DND-41 (cell line): ENCODE data around the gene CALML6.

Experiments
- ATAC-seq: fragments of 200-7000 bp; cut with Tn5 transposase; 3 replicates; pipeline ENCODE4 v1.9.1; 2021; ENCODE audit warnings: low read depth; ENCODE audit not compliant: insufficient read depth
- DNase-seq: peaks from one replicate; pipeline ENCODE4 v3.0.0-alpha.2; 2020
- H2AFZ ChIP-seq: 2 replicates; pipeline ENCODE4 v1.6.0; 2012; ENCODE audit warnings: low read depth, low read length
- H3K27ac ChIP-seq: 2 replicates; pipeline ENCODE4 v1.5.1; 2012; ENCODE audit warnings: low read length, inconsistent platforms
- H3K27me3 ChIP-seq: fragments of 200-600 bp; sonication (generic); 2 replicates; pipeline ENCODE4 v1.6.0; 2012; ENCODE audit warnings: low read length, mild to moderate bottlenecking, inconsistent platforms; ENCODE audit not compliant: insufficient read depth, poor library complexity
- H3K36me3 ChIP-seq: 2 replicates; pipeline ENCODE4 v1.5.1; 2012; ENCODE audit warnings: low read length, inconsistent platforms; ENCODE audit not compliant: insufficient read depth
- H3K4me1 ChIP-seq: 2 replicates; pipeline ENCODE4 v1.5.1; 2012; ENCODE audit warnings: mild to moderate bottlenecking, low read length; ENCODE audit not compliant: insufficient read depth
- H3K4me2 ChIP-seq: 2 replicates; pipeline ENCODE4 v1.6.0; 2012; ENCODE audit warnings: mild to moderate bottlenecking, moderate library complexity, low read length, inconsistent platforms; ENCODE audit not compliant: insufficient read depth
- H3K4me3 ChIP-seq, 2 experiments: fragments of 200-600 bp in 1 of 2; shearing (Covaris generic) in 1 of 2; 2 replicates each; pipeline ENCODE4 v1.5.1; 2012 to 2016; ENCODE audit warnings: inconsistent platforms in 2 of 2, low read length in 2 of 2, mild to moderate bottlenecking in 2 of 2, low read depth in 1 of 2, moderate library complexity in 1 of 2
- H3K79me2 ChIP-seq: 2 replicates; pipeline ENCODE4 v1.6.0; 2012; ENCODE audit warnings: low read length, inconsistent platforms; ENCODE audit not compliant: insufficient read depth
- H3K9ac ChIP-seq: 2 replicates; pipeline ENCODE4 v1.6.0; 2012; ENCODE audit warnings: low read depth, mild to moderate bottlenecking, inconsistent platforms, low read length, moderate library complexity
- H3K9me3 ChIP-seq: 2 replicates; pipeline ENCODE4 v1.5.1; 2012; ENCODE audit warnings: low read length, moderate library complexity, mild to moderate bottlenecking, inconsistent platforms; ENCODE audit not compliant: insufficient read depth, severe bottlenecking
- H4K20me1 ChIP-seq: 2 replicates; pipeline ENCODE4 v1.6.0; 2012; ENCODE audit warnings: low read length; ENCODE audit not compliant: insufficient read depth
- CTCF ChIP-seq: IDR thresholded peaks from 2 replicates; pipeline ENCODE4 v1.5.1; 2012; ENCODE audit warnings: borderline replicate concordance, low read length, moderate library complexity, mild to moderate bottlenecking; ENCODE audit not compliant: poor library complexity, severe bottlenecking; ENCODE audit errors: extremely low read depth
- EZH2 ChIP-seq: IDR thresholded peaks from 3 replicates; pipeline ENCODE4 v1.6.1; 2012; ENCODE audit warnings: borderline replicate concordance, low read depth, mild to moderate bottlenecking, moderate library complexity, low read length, inconsistent platforms; ENCODE audit not compliant: severe bottlenecking

Gene CALML6

DNA sequence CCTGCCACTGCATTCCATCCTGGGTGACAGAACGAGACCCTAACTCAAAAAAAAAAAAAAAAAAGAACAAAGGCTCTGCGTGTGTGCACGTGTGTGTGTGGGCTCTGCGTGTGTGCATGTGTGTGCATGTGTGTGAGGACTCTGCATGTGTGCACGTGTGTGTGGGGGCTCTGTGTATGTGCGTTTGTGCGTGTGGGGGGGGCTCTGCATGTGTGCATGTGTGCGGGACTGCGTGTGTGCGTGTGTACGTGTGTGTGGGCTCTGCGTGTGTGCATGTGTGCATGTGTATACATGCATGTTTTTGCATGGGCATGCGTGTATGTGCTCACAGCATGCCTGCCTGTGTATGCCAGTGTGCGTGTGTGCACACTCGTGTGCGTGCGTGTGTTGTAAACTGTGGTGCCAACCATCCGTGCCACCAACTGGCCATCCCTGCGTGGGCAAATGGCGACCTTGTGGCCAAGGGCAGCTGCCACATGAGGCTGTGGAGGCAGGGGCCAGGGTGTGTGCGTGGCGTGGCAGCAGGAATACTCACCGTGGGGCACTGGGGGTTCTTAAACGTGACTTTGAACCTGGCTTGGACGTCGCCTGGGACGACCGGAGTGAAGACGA lies 30.8 kb downstream of the CALML6 start:
- Histone ChIP-seq H3K27me3 (no peaks in the 10 kb centered on the region), H3K79me2 (no peaks in the 10 kb centered on the region), H3K9me3 (no peaks in the 10 kb centered on the region), H3K4me3 (no peak overlapping the region), H4K20me1 (no peaks in the 10 kb centered on the region), H3K4me2 (no peak overlapping the region), H3K27ac (no peak overlapping the region), H2AFZ (no peak overlapping the region), H3K4me1 (peaks cover 8% of the 10 kb centered on the region), H3K36me3 (no peaks in the 10 kb centered on the region), H3K9ac (no peak overlapping the region)
- no peak for TF ChIP-seq EZH2
- no peak for TF ChIP-seq CTCF
- no peak for ATAC-seq
- no peak for DNase-seq

DNA sequence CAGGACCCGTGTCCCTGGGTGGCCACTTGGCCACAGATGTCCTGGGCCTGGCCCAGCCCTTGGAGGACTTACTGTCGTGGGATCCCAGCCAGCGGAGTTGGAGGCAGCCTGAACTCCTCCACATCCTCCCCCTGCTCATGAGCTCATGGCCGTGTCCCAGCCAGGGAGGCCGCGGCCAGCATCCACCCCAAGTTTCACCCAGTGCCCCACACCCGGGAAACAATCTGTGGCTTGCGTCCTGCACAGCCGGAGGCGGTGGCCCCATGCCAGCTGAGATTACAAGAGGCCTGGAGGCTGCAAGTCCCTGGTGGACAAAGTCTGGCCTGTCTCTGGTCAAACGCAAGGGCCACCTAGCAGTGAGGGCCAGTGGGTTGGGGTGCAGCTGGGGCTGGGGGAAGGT lies 31.5 kb downstream of the CALML6 start:
- Histone ChIP-seq H3K27me3 (no peaks in the 10 kb centered on the region), H3K9me3 (no peaks in the 10 kb centered on the region), H3K4me3 (no peak overlapping the region), H3K4me1 (peaks cover 8% of the 10 kb centered on the region), H3K4me2 (no peak overlapping the region), H3K9ac (no peak overlapping the region), H4K20me1 (no peaks in the 10 kb centered on the region), H3K79me2 (no peaks in the 10 kb centered on the region), H2AFZ (no peak overlapping the region), H3K27ac (no peak overlapping the region), H3K36me3 (no peaks in the 10 kb centered on the region)
- ATAC-seq (no peak), DNase-seq (no peak)
- TF ChIP-seq CTCF = no peak
- no peak for TF ChIP-seq EZH2

DNA sequence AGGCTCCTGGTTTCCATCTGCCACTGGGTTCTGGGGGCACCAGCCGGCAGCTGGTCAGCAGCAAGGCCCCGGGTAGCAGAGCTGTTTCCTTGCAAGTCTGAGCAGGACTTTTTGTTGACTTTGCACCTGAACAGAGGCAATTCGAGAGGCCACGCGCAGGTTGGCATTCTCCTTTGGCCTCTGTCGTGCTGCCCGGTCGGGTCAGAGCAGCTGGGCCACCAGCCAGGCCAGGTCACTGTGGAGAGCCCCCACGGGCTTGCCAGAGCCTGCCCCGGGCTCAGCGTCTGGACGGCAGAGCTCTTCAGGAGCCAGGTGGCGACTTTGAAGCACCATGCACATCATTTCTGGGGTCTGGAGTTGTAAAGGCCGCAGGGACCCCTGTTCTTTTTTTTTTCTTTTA lies 32.4 kb downstream of the CALML6 start:
- H3K4me1 ChIP-seq = peaks cover 8% of the 10 kb centered on the region
- H3K9ac ChIP-seq = no peak overlapping the region
- no peak overlapping the region for H3K4me2 ChIP-seq
- H2AFZ ChIP-seq = no peak overlapping the region
- H3K36me3 ChIP-seq = no peaks in the 10 kb centered on the region
- H3K4me3 ChIP-seq = no peak overlapping the region
- no peak overlapping the region for H3K27ac ChIP-seq
- no peaks in the 10 kb centered on the region for H3K79me2 ChIP-seq
- ATAC-seq (no peak), DNase-seq (no peak)
- H4K20me1 ChIP-seq = no peaks in the 10 kb centered on the region
- TF ChIP-seq EZH2 = no peak
- no peak for TF ChIP-seq CTCF
- H3K9me3 ChIP-seq = no peaks in the 10 kb centered on the region
- no peaks in the 10 kb centered on the region for H3K27me3 ChIP-seq
